ENCODE data around the gene SBK2.
"Not testable (repeated sequence)": the region's sequence is repeated elsewhere in the genome, so short reads cannot be mapped to it uniquely, and the experiment has no call there.

The SBK2 gene

DNA sequence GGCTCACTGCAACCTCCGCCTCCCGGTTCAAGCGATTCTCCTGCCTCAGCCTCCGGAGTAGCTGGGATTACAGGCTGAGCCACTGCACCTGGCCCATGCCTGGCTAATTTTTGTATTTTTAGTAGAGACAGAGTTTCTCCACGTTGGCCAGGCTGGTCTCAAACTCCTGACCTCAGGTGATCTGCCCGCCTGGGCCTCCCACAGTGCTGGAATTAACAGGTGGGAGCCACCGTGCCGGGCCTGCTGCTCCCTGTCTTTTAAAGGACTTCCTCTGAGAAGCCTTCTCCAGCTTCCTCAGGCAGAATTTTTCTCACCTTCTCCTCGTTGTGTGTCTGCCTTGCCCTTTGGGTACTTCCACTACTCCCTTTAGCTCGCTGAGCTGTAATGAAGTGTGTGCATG lies 40.1 kb downstream of the SBK2 start:
- DNase-seq: not testable (repeated sequence)

GRCh38 chr19:55495646-55496349 lies 41.1 kb downstream of the SBK2 start:
- DNase-seq: no peak

DNA sequence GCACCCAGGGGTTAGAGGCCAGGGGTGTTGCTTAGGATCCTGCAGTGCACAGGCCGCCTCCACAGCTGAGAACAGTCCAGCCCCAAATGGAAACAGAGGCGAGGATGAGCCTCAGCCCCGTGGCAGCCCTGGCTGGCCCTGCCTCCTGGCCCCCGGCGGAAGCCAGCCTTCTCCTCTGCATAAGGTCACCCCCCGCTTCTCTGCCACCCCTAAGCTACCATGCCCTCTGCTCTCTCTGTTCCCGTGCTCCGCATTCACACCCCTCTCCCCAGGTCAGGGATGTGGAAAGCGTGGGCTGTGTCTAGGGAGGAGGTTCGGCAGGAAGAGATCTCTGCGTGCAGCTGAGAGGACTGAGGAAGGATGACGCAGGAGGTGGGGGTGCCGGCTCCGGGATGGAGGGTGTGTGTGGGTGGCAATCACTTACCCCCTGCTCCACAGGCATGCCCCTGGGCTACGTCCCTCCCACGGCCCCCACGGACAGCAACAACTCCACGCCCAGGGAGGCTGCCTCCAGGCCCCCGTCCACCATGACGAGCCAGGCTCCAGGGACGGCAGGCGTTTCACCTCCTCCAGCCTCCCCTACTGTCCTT lies 42.7 kb downstream of the SBK2 start:
- DNase-seq: no peak

DNA sequence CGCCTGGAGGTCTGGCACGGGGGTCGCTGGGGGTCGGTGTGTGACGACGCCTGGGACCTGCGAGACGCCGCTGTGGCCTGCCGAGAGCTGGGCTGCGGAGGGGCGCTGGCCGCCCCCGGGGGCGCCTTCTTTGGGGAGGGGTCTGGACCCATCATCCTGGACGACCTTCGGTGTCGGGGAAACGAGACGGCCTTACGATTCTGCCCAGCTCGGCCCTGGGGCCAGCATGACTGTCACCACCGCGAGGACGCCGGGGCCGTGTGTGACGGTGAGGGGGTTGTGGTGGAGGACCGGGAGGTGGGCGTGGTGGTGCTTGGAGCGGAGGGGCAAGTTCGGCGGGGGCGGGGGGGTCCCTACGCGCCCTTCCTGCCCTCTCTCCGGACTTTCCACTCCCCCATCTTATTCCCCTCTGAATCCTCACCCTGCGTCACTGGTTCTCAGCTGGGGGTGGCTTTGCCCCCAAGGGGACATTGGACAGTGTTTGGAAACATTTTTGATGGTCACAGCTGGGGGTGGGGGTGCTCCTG lies 43.2 kb downstream of the SBK2 start:
- DNase-seq: no peak

DNA sequence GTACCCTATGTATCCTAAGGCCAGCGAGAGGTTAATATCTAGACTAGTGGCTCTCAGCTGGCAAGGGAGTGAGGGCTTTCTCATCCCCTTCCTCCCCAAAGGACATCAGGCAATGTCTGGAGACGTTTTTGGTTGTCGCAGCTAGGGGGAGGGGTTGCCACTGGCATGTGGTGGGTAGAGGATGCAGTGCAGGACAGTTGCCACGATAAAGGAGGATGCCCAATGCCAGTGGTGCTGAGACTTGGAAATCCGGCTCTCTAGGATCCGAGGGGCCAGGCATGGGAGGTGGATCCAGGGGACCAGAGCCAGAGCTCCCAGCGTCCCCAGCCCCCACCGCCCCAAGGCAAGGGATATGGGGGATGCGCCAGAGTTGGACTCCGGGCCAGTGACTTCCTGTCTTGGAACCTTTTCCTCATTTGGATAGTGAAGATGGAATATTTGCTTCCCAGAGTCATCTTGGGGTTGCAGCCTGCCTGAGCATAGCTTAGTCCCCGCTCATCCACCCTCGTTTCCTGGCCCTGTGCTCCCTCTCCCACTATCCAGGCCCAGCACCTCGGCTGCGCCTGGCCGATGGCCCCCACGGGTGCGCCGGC lies 43.8 kb downstream of the SBK2 start:
- DNase-seq: no peak

GRCh38 chr19:55492362-55492944 lies 44.5 kb downstream of the SBK2 start:
- DNase-seq: peak; percentile 84

DNA sequence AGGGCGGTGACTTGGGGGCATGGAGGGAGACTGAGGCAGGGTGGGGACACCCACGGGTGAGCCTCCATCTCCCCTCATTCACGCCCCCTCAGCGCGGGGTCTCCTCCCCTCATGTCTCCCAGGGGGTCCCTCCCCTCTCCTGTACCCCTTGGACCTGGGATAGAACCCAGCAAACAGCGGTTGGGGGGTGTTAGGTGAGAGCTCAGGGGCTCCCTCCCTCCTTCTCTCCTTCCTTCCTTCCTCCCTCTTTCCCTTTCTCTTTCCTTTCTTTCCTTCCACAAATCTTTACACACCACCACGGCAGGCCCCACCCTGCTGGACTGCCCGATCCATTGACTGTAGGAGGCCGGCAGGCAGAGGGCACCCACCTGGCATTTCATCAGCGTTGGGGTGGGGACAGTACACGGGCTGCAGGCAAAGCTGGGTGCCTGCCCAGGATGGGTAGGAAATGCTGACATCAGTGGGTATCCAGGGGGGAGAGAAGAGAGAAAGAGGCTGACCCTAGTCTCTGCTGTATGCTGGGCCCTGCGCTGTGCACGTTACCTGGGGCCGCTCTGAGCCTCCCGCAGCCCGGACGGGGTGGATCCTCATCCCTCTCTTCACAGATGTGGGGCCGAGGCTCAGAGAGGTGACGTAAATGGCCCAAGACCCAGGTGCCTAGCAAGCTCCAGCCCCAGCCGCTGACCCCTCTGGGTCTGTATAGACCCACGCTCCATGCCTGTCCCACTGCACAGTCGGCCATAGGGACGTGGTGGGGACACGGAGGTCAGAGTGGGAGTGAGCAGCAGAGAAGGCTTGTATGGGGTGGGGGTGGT lies 45.2 kb downstream of the SBK2 start:
- peak; percentile 29 for DNase-seq

DNA sequence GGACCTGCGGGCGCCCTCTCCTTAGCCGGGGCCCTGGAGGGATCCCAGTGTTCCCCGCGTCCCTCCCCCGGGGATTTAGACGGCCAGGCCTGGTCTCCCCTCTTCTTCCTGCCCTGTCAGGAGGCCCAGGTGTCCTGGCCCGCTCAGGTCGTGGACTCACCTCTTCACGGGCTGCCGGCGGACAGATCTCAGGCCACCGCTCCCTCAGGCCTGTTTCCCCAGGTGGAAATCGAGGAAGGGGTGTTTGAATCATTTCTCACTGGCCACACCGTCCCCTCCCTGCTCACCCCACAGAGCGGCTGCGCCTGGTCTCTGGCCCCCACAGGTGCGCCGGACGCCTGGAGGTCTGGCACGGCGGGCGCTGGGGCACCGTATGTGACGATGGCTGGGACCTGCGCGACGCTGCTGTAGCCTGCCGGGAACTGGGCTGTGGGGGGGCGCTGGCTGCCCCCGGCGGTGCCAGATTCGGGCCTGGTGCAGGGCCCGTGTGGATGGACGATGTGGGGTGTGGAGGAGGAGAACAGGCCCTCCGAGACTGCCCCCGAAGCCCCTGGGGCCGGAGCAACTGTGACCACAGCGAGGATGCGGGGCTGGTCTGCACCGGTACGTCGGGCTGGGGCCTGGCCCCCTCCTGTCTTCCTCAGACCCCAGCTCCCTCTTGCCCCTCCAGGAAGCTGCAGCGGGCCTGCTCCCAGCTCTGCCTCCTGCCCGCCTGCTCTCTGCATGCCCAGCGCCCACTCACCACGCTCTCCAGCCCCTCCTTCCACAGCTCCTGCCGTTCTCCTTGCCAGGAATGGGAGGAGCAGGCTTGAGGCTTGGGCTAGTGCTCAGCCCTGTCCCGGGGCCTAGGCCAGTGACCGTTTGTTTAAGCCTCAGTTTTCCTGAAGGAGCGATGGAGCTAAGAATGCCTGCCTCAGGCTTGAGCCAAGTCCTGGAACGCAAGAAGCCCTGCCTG lies 46.2 kb downstream of the SBK2 start:
- no peak for DNase-seq

DNA sequence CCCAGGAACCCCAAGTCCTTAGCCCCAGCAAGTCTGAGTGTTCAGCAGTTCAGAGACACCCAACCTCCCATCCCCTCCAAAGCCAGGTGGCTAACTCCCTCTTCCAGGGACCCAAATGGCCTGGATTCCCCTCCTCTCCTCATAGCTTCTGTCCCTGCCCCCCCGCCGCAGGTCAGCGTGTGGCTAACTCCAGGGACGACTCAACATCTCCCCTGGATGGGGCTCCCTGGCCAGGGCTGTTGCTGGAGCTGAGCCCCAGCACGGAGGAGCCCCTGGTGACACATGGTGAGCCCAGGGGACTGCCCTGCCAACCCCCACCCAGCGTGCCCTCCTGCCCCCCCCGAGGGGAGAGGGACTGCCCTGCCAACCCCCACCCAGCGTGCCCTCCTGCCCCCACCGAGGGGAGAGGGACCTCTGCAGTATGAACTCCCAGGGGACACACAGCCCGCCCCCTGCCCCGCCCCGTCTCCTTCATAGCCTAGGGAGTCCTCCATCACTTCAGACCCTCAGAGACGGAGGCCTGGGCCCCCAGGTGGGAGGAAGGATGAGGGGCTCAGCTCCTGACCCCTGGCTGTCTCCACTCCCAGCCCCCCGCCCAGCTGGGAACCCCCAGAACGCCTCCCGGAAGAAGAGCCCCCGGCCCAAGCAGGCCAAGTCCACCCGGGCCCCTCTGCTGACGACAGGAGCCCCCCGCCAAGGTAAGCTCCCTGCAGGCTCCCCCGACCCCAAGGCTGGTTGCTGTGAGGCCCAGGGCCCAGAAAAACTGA lies 47.0 kb downstream of the SBK2 start:
- DNase-seq: no peak

- DNase-seq: no peak
These were observed 47.8 kb downstream of the SBK2 start for GRCh38 chr19:55488986-55489710.

DNA sequence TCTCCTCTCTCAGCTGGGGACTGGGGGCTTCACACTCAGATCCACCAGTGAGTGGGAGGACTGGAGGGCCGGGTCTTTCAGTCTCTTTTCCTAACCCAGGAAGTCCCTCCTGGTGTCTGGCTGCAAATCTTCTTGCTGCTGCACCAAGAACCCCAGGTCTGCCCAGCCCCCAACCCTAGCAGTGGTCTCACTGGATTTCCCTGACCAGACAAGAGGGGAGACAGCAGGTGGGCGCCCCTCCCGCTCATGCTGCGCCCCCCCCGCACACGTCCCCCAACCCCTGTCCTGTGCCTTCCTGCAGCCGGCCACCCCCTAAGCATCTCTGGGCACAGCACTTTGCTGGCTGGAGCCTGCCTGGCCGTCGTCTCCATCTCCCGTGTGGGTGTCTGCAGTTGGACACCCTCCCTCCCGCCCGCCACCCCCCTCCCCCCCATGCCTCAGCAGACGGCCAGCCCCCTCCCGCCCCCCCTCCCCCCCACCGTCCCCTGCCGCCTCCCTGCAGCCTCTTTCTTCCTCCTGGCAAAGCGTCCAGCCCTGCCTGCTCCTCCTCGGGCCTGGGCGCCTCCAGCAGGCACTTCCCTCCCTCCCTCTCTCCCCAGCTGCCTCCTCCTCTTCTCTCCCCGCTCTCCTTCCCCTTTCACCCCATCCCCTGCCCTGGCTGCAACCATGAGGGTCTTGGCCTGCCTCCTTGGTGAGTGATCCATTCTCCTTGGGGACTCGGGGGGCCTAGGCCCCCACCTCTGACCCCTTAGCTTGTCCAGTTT lies 48.8 kb downstream of the SBK2 start, which contains the start of gene SSC5D:
SSC5D (plus strand) TSS at position 513 of the 764 bp plus-strand sequence; CDS start at position 667, 154 bp downstream.
- no peak for DNase-seq

DNA sequence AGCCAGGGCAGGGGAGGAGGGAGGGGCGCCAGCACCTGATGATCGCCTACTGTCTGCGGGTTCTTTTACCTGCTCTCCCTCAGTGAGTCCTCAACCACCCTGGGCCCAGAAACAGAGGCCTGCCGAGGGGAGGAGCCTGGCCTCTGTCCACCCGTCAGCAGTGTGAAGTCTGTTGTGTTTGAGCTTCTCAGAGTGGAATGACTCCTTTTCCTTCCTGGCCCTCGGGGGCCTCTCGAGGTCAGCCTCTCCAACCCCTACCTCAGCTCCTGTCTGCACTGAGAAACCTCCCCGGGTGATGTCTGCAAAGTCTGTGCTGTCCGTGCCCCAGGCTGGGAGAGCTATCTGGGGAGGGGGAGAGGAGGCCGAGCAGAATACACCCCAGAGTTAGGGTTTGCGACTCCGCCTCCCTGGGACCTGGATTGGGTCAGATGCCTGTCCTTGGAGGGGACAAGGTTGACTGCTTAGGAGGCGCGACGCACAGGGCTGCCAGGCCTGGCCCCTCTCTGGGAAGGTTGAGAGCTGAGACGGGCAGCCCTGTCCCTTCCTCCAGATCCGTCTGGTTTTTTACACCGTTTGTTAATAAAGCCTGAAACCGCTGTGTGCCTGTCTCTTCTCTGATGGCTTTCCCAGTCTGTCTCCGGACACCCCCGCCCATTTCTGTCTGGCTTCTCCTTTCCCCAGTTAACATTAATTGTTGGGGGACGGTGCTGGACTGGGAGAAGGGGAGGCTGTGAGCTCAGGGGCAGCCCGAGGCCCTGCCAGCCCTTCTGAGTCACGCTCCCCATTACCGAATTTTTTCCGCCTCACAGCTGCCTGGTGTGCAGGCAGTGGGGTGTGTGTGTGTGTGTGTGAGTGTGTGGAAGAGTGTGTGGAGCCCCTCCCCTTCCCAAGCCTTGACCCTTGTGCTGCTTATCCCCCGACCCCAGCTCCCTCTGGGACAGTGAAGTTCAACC lies 49.7 kb downstream of the SBK2 start:
- no peak for DNase-seq

DNA sequence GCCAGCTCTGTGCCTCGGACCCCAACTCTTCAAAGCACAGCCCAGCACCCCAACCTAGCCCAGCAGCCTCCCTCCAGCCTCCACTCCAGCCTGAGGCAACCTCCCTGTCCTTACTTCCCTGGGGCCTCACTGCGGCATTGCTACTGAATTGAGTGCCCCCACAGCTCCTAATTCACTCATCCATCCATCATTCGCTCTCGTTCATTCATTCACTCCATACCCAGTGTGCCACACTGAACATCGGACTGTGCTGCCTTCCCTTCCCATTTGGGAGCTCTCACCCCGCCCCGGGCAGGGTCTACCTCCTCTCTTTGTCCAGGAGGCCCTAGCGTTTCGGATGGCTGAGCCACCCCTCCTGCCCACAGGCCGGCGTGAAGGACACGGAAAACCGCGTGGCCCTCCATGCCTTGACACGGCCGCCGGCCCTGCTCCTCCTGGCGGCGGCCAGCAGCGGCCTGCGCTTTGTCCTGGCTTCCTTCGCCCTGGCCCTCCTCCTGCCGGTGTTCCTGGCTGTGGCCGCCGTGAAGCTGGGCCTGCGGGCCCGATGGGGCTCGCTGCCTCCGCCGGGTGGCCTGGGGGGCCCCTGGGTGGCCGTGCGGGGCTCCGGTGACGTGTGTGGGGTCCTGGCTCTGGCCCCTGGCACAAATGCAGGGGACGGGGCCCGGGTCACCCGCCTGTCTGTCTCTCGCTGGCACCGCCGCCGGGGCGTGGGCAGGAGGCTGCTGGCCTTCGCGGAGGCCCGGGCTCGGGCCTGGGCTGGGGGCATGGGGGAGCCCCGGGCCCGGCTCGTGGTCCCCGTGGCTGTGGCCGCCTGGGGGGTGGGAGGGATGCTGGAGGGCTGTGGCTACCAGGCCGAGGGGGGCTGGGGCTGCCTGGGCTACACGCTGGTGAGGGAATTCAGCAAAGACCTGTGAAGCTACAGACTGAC lies 50.6 kb downstream of the SBK2 start:
- no peak for DNase-seq

GRCh38 chr19:55485439-55486011 lies 51.4 kb downstream of the SBK2 start:
- DNase-seq: peak; percentile 51

DNA sequence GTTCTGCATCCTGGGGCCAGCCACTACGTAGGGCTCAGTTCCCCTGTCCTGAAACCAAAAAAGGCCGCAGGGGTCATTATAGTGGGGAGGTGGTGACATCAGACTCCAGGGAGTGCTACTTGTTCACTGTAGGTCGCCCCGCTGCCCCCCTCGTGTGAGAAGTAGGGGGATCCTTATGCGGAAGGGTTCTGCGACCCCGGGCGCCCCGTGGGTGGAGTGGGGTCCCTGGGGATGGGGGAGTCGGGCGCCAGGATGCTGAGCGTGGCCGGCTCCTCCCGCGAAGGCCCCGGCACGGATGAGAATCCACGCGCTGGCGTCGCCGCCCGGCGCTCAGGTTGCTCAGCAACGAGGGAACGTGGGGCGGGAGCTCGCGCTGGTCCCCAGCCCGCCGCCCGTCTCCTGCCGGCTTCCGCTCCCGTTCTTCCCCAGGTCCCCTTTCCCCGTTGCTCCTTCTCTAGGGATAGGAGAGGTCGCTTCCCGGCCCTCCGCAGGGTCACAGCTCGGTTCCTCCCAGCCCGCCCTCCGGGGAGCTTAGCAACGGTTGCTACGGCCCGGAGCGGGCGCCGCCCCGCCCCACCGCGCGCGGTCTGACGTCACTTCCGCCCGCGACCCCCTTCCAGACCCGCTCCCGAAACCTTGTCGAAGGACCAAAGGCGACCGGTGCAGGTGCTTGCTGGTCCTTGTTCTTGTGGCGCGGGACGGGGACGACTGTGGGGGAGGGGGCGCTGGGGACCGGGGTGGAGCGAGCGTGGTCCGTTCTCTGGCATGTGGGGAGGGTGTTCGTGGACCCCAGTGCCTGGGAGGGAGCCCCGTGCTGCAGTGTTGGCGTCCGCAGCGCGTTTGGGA lies 52.1 kb downstream of the SBK2 start, which contains the start of gene NAT14:
NAT14 (plus strand) TSS at position 596 of the 846 bp plus-strand sequence. CDS start 521 bp downstream, outside the sequence.
- peak; percentile 73 for DNase-seq
